SK-N-SH (cell line): ENCODE results near the gene NKIRAS1.

Source experiments
- GABPA ChIP-seq: IDR thresholded peaks from 2 replicates; pipeline ENCODE4 v1.4.0; 2012; ENCODE audit warnings: low read depth, mild to moderate bottlenecking
- MXI1 ChIP-seq: IDR thresholded peaks from 2 replicates; pipeline ENCODE4 v1.6.1; 2012; ENCODE audit warnings: mild to moderate bottlenecking, low read depth, low read length, improper control_type of control experiment
- POLR2AphosphoS5 ChIP-seq: IDR thresholded peaks from 2 replicates; pipeline ENCODE4 v1.6.1; 2012; ENCODE audit warnings: low read depth, low read length
- SMC3 ChIP-seq: IDR thresholded peaks from 2 replicates; pipeline ENCODE4 v1.6.1; 2012; ENCODE audit warnings: low read depth, low read length, improper control_type of control experiment
- TAF1 ChIP-seq: IDR thresholded peaks from 2 replicates; pipeline ENCODE4 v1.6.1; 2012; ENCODE audit warnings: low read depth, mild to moderate bottlenecking, low read length, moderate library complexity, borderline replicate concordance
- TEAD4 ChIP-seq: IDR thresholded peaks from 2 replicates; pipeline ENCODE4 v1.4.0; 2012; ENCODE audit warnings: mild to moderate bottlenecking, borderline replicate concordance; ENCODE audit not compliant: insufficient read depth
- TF ChIP-seq, protein P1 (sequence below): IDR thresholded peaks from 2 replicates; pipeline ENCODE4 v1.4.0; 2012; ENCODE audit warnings: low read depth, borderline replicate concordance
- TF ChIP-seq, protein P2 (sequence below): fragments of 200-600 bp; sonication (generic); IDR thresholded peaks from 2 replicates; pipeline ENCODE4 v1.6.1; 2017; ENCODE audit warnings: antibody characterized with exemption, mild to moderate bottlenecking, moderate library complexity

DNA sequence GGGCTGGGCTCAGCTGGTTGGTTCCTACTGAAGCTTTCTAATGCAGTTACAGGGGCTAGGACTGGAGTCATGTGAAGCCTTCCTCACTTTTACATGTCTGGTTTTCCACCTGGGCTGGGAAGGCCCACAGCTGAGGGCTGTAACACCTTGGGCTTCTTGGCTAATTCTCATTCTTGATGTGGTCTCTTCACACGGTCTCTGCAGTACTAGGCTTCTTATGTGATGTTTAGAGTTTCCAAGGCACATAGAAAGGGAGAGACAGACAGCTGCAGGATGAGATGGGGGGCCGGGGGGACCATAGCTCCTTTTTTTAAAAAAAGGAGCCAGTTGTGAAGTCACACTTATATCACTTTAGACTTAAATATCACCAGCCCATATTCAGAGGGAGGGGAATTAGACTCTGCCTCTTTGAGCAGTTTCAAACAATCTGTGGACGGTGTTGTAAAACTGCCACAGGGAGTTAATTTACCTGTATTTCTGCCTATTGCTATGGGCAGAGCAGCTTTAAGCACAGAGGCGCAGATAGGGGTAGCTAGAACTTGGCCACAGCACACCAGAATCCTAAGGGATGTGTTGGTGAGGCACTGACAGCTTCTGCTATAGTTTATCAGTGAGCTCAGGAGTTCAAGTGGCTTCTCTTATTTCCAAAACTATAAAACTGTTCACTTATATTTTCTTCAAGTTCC is 46.7 kb downstream of the NKIRAS1 start:
- TF ChIP-seq MXI1 (no peak), TAF1 (no peak), SMC3 (no peak), POLR2AphosphoS5 (no peak), TEAD4 (no peak), GABPA (no peak)
- TF ChIP-seq, protein P1, sequence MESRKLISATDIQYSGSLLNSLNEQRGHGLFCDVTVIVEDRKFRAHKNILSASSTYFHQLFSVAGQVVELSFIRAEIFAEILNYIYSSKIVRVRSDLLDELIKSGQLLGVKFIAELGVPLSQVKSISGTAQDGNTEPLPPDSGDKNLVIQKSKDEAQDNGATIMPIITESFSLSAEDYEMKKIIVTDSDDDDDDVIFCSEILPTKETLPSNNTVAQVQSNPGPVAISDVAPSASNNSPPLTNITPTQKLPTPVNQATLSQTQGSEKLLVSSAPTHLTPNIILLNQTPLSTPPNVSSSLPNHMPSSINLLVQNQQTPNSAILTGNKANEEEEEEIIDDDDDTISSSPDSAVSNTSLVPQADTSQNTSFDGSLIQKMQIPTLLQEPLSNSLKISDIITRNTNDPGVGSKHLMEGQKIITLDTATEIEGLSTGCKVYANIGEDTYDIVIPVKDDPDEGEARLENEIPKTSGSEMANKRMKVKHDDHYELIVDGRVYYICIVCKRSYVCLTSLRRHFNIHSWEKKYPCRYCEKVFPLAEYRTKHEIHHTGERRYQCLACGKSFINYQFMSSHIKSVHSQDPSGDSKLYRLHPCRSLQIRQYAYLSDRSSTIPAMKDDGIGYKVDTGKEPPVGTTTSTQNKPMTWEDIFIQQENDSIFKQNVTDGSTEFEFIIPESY, result no peak
- TF ChIP-seq, protein P2, sequence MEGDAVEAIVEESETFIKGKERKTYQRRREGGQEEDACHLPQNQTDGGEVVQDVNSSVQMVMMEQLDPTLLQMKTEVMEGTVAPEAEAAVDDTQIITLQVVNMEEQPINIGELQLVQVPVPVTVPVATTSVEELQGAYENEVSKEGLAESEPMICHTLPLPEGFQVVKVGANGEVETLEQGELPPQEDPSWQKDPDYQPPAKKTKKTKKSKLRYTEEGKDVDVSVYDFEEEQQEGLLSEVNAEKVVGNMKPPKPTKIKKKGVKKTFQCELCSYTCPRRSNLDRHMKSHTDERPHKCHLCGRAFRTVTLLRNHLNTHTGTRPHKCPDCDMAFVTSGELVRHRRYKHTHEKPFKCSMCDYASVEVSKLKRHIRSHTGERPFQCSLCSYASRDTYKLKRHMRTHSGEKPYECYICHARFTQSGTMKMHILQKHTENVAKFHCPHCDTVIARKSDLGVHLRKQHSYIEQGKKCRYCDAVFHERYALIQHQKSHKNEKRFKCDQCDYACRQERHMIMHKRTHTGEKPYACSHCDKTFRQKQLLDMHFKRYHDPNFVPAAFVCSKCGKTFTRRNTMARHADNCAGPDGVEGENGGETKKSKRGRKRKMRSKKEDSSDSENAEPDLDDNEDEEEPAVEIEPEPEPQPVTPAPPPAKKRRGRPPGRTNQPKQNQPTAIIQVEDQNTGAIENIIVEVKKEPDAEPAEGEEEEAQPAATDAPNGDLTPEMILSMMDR, result no peak
